Stimulated activated naive CD8-positive, alpha-beta T cell treated with anti-CD3 and anti-CD28 coated beads, Interleukin-15, amount 100 ng/mL, for 72 hours (primary cell): ENCODE measurements around the gene MUTYH.

Source experiments
- ATAC-seq: fragments of 150-1000 bp; cut with Tn5 transposase; 2 replicates; pipeline ENCODE4 v1.10.0; 2021; ENCODE audit warnings: mild to moderate bottlenecking, moderate library complexity
- DNase-seq, 2 donors: peaks; one replicate each; pipeline ENCODE4 v3.0.0; 2021 to 2022
- H3K27ac Mint-ChIP-seq, 2 donors: one replicate each; pipeline ENCODE4 v1.8.0; 2022; ENCODE audit warnings: mild to moderate bottlenecking in 2 of 2, mixed read lengths in 2 of 2, moderate library complexity in 2 of 2
- H3K27me3 Mint-ChIP-seq: one replicate; pipeline ENCODE4 v1.8.0; 2022; ENCODE audit warnings: mixed read lengths
- H3K4me1 Mint-ChIP-seq: one replicate; pipeline ENCODE4 v1.8.0; 2022; ENCODE audit warnings: mild to moderate bottlenecking, mixed read lengths
- H3K4me3 Mint-ChIP-seq, 2 donors: one replicate each; pipeline ENCODE4 v1.8.0; 2022; ENCODE audit warnings: mild to moderate bottlenecking in 2 of 2, mixed read lengths in 2 of 2, moderate library complexity in 1 of 2
- H3K9me3 Mint-ChIP-seq, 2 donors: one replicate each; pipeline ENCODE4 v1.8.0; 2022; ENCODE audit warnings: mixed read lengths in 2 of 2

Gene MUTYH

GRCh38 chr1:45359882-45360513 is 19.8 kb upstream of the MUTYH start:
- peak; percentile 60 for ATAC-seq

GRCh38 chr1:45356186-45356585 is 15.9 kb upstream of the MUTYH start:
- Mint-ChIP-seq H3K4me3 (no peak overlapping the region), H3K4me1 (no peaks in the 10 kb centered on the region), H3K27me3 (no peaks in the 10 kb centered on the region), H3K27ac (peak overlapping the region in 1 of 2 donors; percentile 42), H3K9me3 (no peaks in the 10 kb centered on the region)
- ATAC-seq: no peak
- DNase-seq: no peak

More at GRCh38 chr1:45359882-45360513, 19.8 kb upstream of the MUTYH start:
- Mint-ChIP-seq H3K4me3 (no peak overlapping the region), H3K27me3 (no peaks in the 10 kb centered on the region), H3K27ac (no peak overlapping the region), H3K4me1 (no peaks in the 10 kb centered on the region), H3K9me3 (no peaks in the 10 kb centered on the region)
- peak; percentile 37 to 40 for DNase-seq

GRCh38 chr1:45355683-45356082 is 15.4 kb upstream of the MUTYH start:
- Mint-ChIP-seq H3K27me3 (no peaks in the 10 kb centered on the region), H3K4me1 (no peaks in the 10 kb centered on the region), H3K9me3 (no peaks in the 10 kb centered on the region), H3K4me3 (no peak overlapping the region), H3K27ac (peak overlapping the region in 1 of 2 donors; percentile 6)
- DNase-seq (no peak), ATAC-seq (no peak)

GRCh38 chr1:45354838-45355237 is 14.6 kb upstream of the MUTYH start:
- no peak overlapping the region for H3K4me3 Mint-ChIP-seq
- H3K27me3 Mint-ChIP-seq: no peaks in the 10 kb centered on the region
- H3K9me3 Mint-ChIP-seq: no peaks in the 10 kb centered on the region
- no peak for DNase-seq
- H3K27ac Mint-ChIP-seq: no peak overlapping the region
- ATAC-seq: no peak
- H3K4me1 Mint-ChIP-seq: no peaks in the 10 kb centered on the region

- H3K4me3 Mint-ChIP-seq: no peak overlapping the region
- DNase-seq (no peak), ATAC-seq (no peak)
- peaks cover 9% of the 10 kb centered on the region for H3K4me1 Mint-ChIP-seq
- no peak overlapping the region for H3K27ac Mint-ChIP-seq
- no peaks in the 10 kb centered on the region for H3K27me3 Mint-ChIP-seq
- H3K9me3 Mint-ChIP-seq: no peaks in the 10 kb centered on the region
Measured at GRCh38 chr1:45353685-45354084, 13.4 kb upstream of the MUTYH start.

- H3K27ac Mint-ChIP-seq: no peak overlapping the region
- ATAC-seq (no peak), DNase-seq (no peak)
- no peaks in the 10 kb centered on the region for H3K27me3 Mint-ChIP-seq
- H3K4me1 Mint-ChIP-seq: peaks cover 11% of the 10 kb centered on the region
- no peaks in the 10 kb centered on the region for H3K9me3 Mint-ChIP-seq
- H3K4me3 Mint-ChIP-seq: no peak overlapping the region
Measured at GRCh38 chr1:45351508-45351907, 11.3 kb upstream of the MUTYH start.

GRCh38 chr1:45348966-45349677 is 8.9 kb upstream of the MUTYH start:
- peak overlapping the region in 1 of 2 donors; percentile 14 for H3K27ac Mint-ChIP-seq
- ATAC-seq: peak; percentile 43
- H3K4me3 Mint-ChIP-seq: no peak overlapping the region

GRCh38 chr1:45348609-45348965 is 8.3 kb upstream of the MUTYH start:
- peak overlapping the region in 1 of 2 donors; percentile 14 for H3K27ac Mint-ChIP-seq
- H3K9me3 Mint-ChIP-seq: no peaks in the 10 kb centered on the region
- H3K4me1 Mint-ChIP-seq: peaks cover 12% of the 10 kb centered on the region
- H3K27me3 Mint-ChIP-seq: no peaks in the 10 kb centered on the region
- ATAC-seq (no peak), DNase-seq (no peak)
- H3K4me3 Mint-ChIP-seq: no peak overlapping the region

More at GRCh38 chr1:45348966-45349677, 8.9 kb upstream of the MUTYH start:
- DNase-seq: no peak
- no peaks in the 10 kb centered on the region for H3K9me3 Mint-ChIP-seq
- H3K27me3 Mint-ChIP-seq: no peaks in the 10 kb centered on the region
- H3K4me1 Mint-ChIP-seq: peaks cover 11% of the 10 kb centered on the region

- H3K9me3 Mint-ChIP-seq: no peaks in the 10 kb centered on the region
- DNase-seq (no peak), ATAC-seq (no peak)
- peaks cover 17% of the 10 kb centered on the region for H3K4me1 Mint-ChIP-seq
- no peak overlapping the region for H3K4me3 Mint-ChIP-seq
- peak overlapping the region in 1 of 2 donors; percentile 3 for H3K27ac Mint-ChIP-seq
- H3K27me3 Mint-ChIP-seq: no peaks in the 10 kb centered on the region
Measured at GRCh38 chr1:45348020-45348419, 7.8 kb upstream of the MUTYH start.

GRCh38 chr1:45346473-45346872 is 6.2 kb upstream of the MUTYH start:
- H3K9me3 Mint-ChIP-seq: no peaks in the 10 kb centered on the region
- no peaks in the 10 kb centered on the region for H3K27me3 Mint-ChIP-seq
- H3K27ac Mint-ChIP-seq: peak overlapping the region in 1 of 2 donors; percentile 79
- DNase-seq (no peak), ATAC-seq (no peak)
- no peak overlapping the region for H3K4me3 Mint-ChIP-seq
- peaks cover 33% of the 10 kb centered on the region for H3K4me1 Mint-ChIP-seq

- Mint-ChIP-seq H3K4me1 (peaks cover 40% of the 10 kb centered on the region), H3K27me3 (no peaks in the 10 kb centered on the region), H3K27ac (peak overlapping the region in 1 of 2 donors; percentile 18), H3K9me3 (no peaks in the 10 kb centered on the region), H3K4me3 (no peak overlapping the region)
- no peak for DNase-seq
- ATAC-seq: no peak
Measured at GRCh38 chr1:45345014-45345413, 4.8 kb upstream of the MUTYH start.

GRCh38 chr1:45344499-45344898 is 4.3 kb upstream of the MUTYH start:
- no peaks in the 10 kb centered on the region for H3K27me3 Mint-ChIP-seq
- H3K4me1 Mint-ChIP-seq: peaks cover 40% of the 10 kb centered on the region
- no peaks in the 10 kb centered on the region for H3K9me3 Mint-ChIP-seq
- DNase-seq (no peak), ATAC-seq (no peak)
- no peak overlapping the region for H3K4me3 Mint-ChIP-seq
- no peak overlapping the region for H3K27ac Mint-ChIP-seq

GRCh38 chr1:45340816-45341466 is 701 bp upstream of the MUTYH start:
- peak overlapping the region; percentile 97 for H3K4me3 Mint-ChIP-seq
- H3K4me1 Mint-ChIP-seq: peaks cover 53% of the 10 kb centered on the region
- peaks cover 8 to 10% of the 10 kb centered on the region in 2 donors for H3K9me3 Mint-ChIP-seq
- ATAC-seq (peak; percentile 4), DNase-seq (peak; percentile 11 to 47)
- peak overlapping the region; percentile 99 to 100 for H3K27ac Mint-ChIP-seq
- no peaks in the 10 kb centered on the region for H3K27me3 Mint-ChIP-seq

- Mint-ChIP-seq H3K4me1 (peaks cover 53% of the 10 kb centered on the region), H3K4me3 (peak overlapping the region in 1 of 2 donors; percentile 97), H3K9me3 (peaks cover 8 to 10% of the 10 kb centered on the region in 2 donors), H3K27me3 (no peaks in the 10 kb centered on the region), H3K27ac (no peak overlapping the region)
- DNase-seq: no peak
- no peak for ATAC-seq
Measured at GRCh38 chr1:45337630-45338325, 2.5 kb downstream of the MUTYH start.

- Mint-ChIP-seq H3K27ac (peak overlapping the region in 1 of 2 donors; percentile 8), H3K27me3 (no peaks in the 10 kb centered on the region), H3K9me3 (peaks cover 8 to 10% of the 10 kb centered on the region in 2 donors), H3K4me3 (no peak overlapping the region), H3K4me1 (peaks cover 34% of the 10 kb centered on the region)
- DNase-seq: no peak
- no peak for ATAC-seq
Measured at GRCh38 chr1:45335855-45336324, 4.3 kb downstream of the MUTYH start.
